ENCODE measurements around the gene CDHR3. TPM values are rescaled to one million over a fixed set of nuclear protein-coding genes. Genes with fewer than 3 reads are reported as not detected.

CDHR3 gene
- total and polyA plus RNA-seq, 2 donors (not counting 3 experiments of a cell fraction or from before 2014, with no cell fraction given) = 0.46 to 2.3 TPM

- Histone ChIP-seq H3K4me1 (ENCODE audit: control insufficient read depth, extremely low read depth, insufficient read depth, low read length) (no peaks in the 10 kb centered on the region), H3K9me3 (replicated peaks; ENCODE audit: control insufficient read depth, insufficient read depth, low read length) (no peaks in the 10 kb centered on the region), H3K9ac (replicated peaks; ENCODE audit: extremely low read depth, insufficient read depth, low read length) (no peak overlapping the region), H3K27ac (ENCODE audit: insufficient read depth, low read depth, low read length) (no peak overlapping the region), H3K4me3 (replicated peaks in 1 of 3; ENCODE audit: insufficient read depth in 1 of 3, low read depth in 1 of 3, low read length in 3 of 3) (no peak overlapping the region), H3K36me3 (ENCODE audit: control insufficient read depth in 2 of 2, extremely low read depth in 1 of 2, insufficient read depth in 2 of 2, low read length in 2 of 2) (no peaks in the 10 kb centered on the region), H3K9me1 (replicated peaks; ENCODE audit: control insufficient read depth, extremely low read depth, insufficient read depth, low read length) (no peaks in the 10 kb centered on the region), H3K27me3 (ENCODE audit: control insufficient read depth in 2 of 2, insufficient read depth in 2 of 2, low read length in 2 of 2) (peaks cover 22 to 25% of the 10 kb centered on the region in 2 experiments), H3K79me2 (ENCODE audit: control insufficient read depth, insufficient read depth, low read length) (no peaks in the 10 kb centered on the region), H3K4me2 (ENCODE audit: insufficient read depth, low read length) (no peak overlapping the region), H2AFZ (ENCODE audit: low read depth, low read length) (no peak overlapping the region), H4K20me1 (replicated peaks; ENCODE audit: control insufficient read depth, extremely low read depth, insufficient read depth, low read length) (no peaks in the 10 kb centered on the region)
- intact Hi-C loops (cut with micrococcal nuclease) = no loop called here
- TF ChIP-seq GATA2 (IDR thresholded peaks at IDR 0.05; ENCODE audit: insufficient read depth, insufficient read length, low read depth, low read length) (no peak), EZH2 (IDR thresholded peaks at IDR 0.05; ENCODE audit: borderline replicate concordance, low read depth, low read length, severe bottlenecking) (no peak), POLR2AphosphoS5 (IDR thresholded peaks at IDR 0.05; ENCODE audit: insufficient read depth, low read depth, low read length) (no peak), MYC (IDR thresholded peaks at IDR 0.05; ENCODE audit: low read depth, low read length) (no peak), JUN (IDR thresholded peaks at IDR 0.05; ENCODE audit: borderline replicate concordance, insufficient read depth, insufficient read length, low read depth) (no peak), POLR2A (IDR thresholded peaks at IDR 0.05; ENCODE audit: low read depth, low read length) (no peak), FOS (IDR thresholded peaks at IDR 0.05; ENCODE audit: borderline replicate concordance, insufficient read depth, low read length) (no peak)
- TF ChIP-seq, protein P1, sequence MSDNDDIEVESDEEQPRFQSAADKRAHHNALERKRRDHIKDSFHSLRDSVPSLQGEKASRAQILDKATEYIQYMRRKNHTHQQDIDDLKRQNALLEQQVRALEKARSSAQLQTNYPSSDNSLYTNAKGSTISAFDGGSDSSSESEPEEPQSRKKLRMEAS (IDR thresholded peaks at IDR 0.05; ENCODE audit: insufficient read depth, insufficient read length) = no peak
- TF ChIP-seq, protein P2, sequence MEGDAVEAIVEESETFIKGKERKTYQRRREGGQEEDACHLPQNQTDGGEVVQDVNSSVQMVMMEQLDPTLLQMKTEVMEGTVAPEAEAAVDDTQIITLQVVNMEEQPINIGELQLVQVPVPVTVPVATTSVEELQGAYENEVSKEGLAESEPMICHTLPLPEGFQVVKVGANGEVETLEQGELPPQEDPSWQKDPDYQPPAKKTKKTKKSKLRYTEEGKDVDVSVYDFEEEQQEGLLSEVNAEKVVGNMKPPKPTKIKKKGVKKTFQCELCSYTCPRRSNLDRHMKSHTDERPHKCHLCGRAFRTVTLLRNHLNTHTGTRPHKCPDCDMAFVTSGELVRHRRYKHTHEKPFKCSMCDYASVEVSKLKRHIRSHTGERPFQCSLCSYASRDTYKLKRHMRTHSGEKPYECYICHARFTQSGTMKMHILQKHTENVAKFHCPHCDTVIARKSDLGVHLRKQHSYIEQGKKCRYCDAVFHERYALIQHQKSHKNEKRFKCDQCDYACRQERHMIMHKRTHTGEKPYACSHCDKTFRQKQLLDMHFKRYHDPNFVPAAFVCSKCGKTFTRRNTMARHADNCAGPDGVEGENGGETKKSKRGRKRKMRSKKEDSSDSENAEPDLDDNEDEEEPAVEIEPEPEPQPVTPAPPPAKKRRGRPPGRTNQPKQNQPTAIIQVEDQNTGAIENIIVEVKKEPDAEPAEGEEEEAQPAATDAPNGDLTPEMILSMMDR (IDR thresholded peaks at IDR 0.05; ENCODE audit: extremely low read depth in 1 of 2, insufficient read depth in 1 of 2, low read depth in 1 of 2, low read length in 2 of 2) = no peak
- dilution Hi-C loops (cut with MboI; ENCODE audit: extremely low pct_ligation_motif_present, low sequenced_read_pairs) = loop anchor here (25.0 kb wide), 1 partner anchor 257 kb away; no protein-coding TSS in a partner anchor
- ChIA-PET CTCF (interaction anchor here (0.8 to 1.9 kb wide), 5 partner anchors 9 to 261 kb away, joined by 3 to 5 read pairs (median 3); no protein-coding TSS in a partner anchor), POLR2A (no interaction called here)
- no TSS peak for BruUV-seq (replicated peaks)
- FAIRE-seq (no peak), DNase-seq (ENCODE audit: low read depth, low spot score) (no peak)
Observed at GRCh38 chr7:106019470-106019820, 56.4 kb downstream of the CDHR3 start.

Data from endothelial cell of umbilical vein (primary cell).